Stimulated activated CD8-positive, alpha-beta memory T cell treated with anti-CD3 and anti-CD28 coated beads, Interleukin-15, amount 100 ng/mL, for 4 hours (primary cell): ENCODE results near the gene ARAP1.

ENCODE experiments used
- DNase-seq, 2 donors: peaks; one replicate each; pipeline ENCODE4 v3.0.0-alpha.2; 2020; ENCODE audit warnings: low read depth in 2 of 2

The ARAP1 gene

GRCh38 chr11:72705442-72706365, 46.5 kb downstream of the ARAP1 start:
- DNase-seq = no peak

GRCh38 chr11:72704783-72705265, 47.4 kb downstream of the ARAP1 start:
- DNase-seq = no peak

GRCh38 chr11:72704028-72704782, 48.0 kb downstream of the ARAP1 start:
- DNase-seq = no peak

GRCh38 chr11:72703267-72704008, 48.8 kb downstream of the ARAP1 start:
- no peak for DNase-seq

GRCh38 chr11:72702577-72703241, 49.5 kb downstream of the ARAP1 start:
- DNase-seq = no peak

GRCh38 chr11:72702096-72702495, 50.1 kb downstream of the ARAP1 start:
- no peak for DNase-seq

GRCh38 chr11:72701466-72701865, 50.7 kb downstream of the ARAP1 start:
- no peak for DNase-seq

- DNase-seq = no peak
Observed at GRCh38 chr11:72700146-72700545, 52.1 kb downstream of the ARAP1 start.

- no peak for DNase-seq
Observed at GRCh38 chr11:72697814-72698213, 54.4 kb downstream of the ARAP1 start.

- DNase-seq = no peak
Observed at GRCh38 chr11:72696866-72697700, 55.1 kb downstream of the ARAP1 start.

GRCh38 chr11:72695354-72695753, 56.9 kb downstream of the ARAP1 start:
- DNase-seq = no peak

- no peak for DNase-seq
Observed at GRCh38 chr11:72693271-72693968, 58.8 kb downstream of the ARAP1 start.

GRCh38 chr11:72692498-72693237, 59.5 kb downstream of the ARAP1 start:
- DNase-seq = no peak

GRCh38 chr11:72690166-72690565, 62.0 kb downstream of the ARAP1 start:
- no peak for DNase-seq

- DNase-seq = no peak
Observed at GRCh38 chr11:72688929-72689328, 63.3 kb downstream of the ARAP1 start.

GRCh38 chr11:72688486-72688885, 63.7 kb downstream of the ARAP1 start:
- DNase-seq = no peak

- no peak for DNase-seq
Observed at GRCh38 chr11:72687326-72687725, 64.9 kb downstream of the ARAP1 start.

GRCh38 chr11:72686639-72687220, 65.5 kb downstream of the ARAP1 start:
- DNase-seq = no peak
